ENCODE measurements around the gene CTBP1. TPM values are rescaled to one million over a fixed set of nuclear protein-coding genes. Genes with fewer than 3 reads are reported as not detected.
A peak's percentile ranks its signal among the peaks of the same experiment; 100 is the strongest.

The CTBP1 gene
- polyA plus RNA-seq, 1 donor (not counting 4 experiments of a cell fraction or from before 2014, with no cell fraction given), result 46.9 TPM

DNA sequence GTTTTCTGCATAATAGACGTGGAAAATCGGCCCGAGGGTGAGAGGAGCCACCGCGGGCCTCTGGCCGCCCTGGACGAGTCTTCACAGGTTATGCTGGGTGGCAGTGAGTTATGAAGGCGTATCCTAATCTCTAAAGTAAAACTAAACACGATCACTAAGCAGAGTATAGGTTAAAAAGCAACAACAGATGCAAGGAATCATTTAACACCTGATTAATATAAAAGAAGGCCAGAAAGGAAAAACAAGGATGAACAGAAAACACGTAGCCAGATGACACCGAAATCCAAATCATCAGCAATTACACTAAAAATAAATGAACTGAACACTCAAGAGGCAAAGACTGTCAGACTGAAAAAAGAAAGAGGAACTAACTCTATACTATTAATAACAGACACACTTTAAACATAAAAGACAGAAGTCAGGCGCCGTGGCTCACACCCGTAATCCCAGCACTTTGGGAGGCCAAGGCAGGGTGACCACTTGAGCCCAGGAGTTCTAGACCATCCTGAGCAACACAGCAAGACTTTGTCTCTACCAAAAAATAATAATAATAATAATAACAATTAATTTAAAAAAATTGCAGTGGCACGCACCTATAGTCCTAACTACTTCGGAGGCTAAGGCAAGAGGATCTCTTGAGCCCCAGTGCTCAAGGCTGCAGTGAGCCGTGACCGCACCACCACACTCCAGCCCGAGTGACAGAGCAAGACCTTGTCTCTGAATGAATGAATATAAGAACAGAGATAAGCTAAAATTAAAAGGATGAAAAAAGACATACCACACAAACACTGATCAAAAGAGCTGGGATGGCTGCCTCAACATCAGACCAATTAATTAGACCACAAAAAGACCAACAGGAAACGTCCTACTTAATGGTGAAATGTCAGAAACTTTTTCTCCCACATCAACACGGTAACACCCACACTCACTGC is 30.0 kb downstream of the CTBP1 start:
- Histone ChIP-seq H4K20me1 (ENCODE audit: control insufficient read depth, extremely low read depth, insufficient read depth, low read length) (peaks cover 4% of the 10 kb centered on the region), H3K4me2 (ENCODE audit: control insufficient read depth, extremely low read depth, insufficient read depth, low read depth, low read length) (peak overlapping the region; percentile 86), H3K27me3 (ENCODE audit: control insufficient read depth, extremely low read depth, insufficient read depth, low read length) (no peaks in the 10 kb centered on the region), H2AFZ (ENCODE audit: control insufficient read depth, low read length) (no peak overlapping the region), H3K9me1 (ENCODE audit: control insufficient read depth, extremely low read depth, insufficient read depth, low read length) (peaks cover 5% of the 10 kb centered on the region), H3K4me1 (ENCODE audit: control insufficient read depth, extremely low read depth, insufficient read depth, low read length) (peaks cover 29% of the 10 kb centered on the region), H3K4me3 (ENCODE audit: control insufficient read depth in 2 of 3, extremely low read depth in 1 of 3, insufficient read depth in 2 of 3, low read depth in 1 of 3, low read length in 3 of 3) (peak overlapping the region in 2 of 3 experiments; percentile 44 to 54), H3K27ac (ENCODE audit: control insufficient read depth, insufficient read depth, low read length) (peak overlapping the region; percentile 65), H3K79me2 (ENCODE audit: control insufficient read depth, insufficient read depth, low read length) (peaks cover 3% of the 10 kb centered on the region), H3K36me3 (ENCODE audit: control insufficient read depth in 2 of 2, extremely low read depth in 1 of 2, insufficient read depth in 2 of 2, low read length in 2 of 2) (peaks cover 21 to 31% of the 10 kb centered on the region in 2 experiments), H3K9me3 (ENCODE audit: control insufficient read depth, low read depth, low read length) (no peaks in the 10 kb centered on the region), H3K9ac (ENCODE audit: control insufficient read depth, extremely low read depth, insufficient read depth, low read length) (peak overlapping the region; percentile 14)
- dilution Hi-C loops (cut with MboI; ENCODE audit: extremely low pct_ligation_motif_present, low sequenced_read_pairs), result no loop called here
- DNase-seq (ENCODE audit: low read depth, low spot score), result peak; percentile 15
- TF ChIP-seq CTCF (optimal IDR thresholded peaks at IDR 0.05 in 1 of 3, IDR thresholded peaks at IDR 0.05 in 1 of 3, conservative IDR thresholded peaks at IDR 0.05 in 1 of 3; ENCODE audit: extremely low read depth in 1 of 3, insufficient read depth in 2 of 3, low read length in 3 of 3), result no peak
- peak; percentile 73 for FAIRE-seq

DNA sequence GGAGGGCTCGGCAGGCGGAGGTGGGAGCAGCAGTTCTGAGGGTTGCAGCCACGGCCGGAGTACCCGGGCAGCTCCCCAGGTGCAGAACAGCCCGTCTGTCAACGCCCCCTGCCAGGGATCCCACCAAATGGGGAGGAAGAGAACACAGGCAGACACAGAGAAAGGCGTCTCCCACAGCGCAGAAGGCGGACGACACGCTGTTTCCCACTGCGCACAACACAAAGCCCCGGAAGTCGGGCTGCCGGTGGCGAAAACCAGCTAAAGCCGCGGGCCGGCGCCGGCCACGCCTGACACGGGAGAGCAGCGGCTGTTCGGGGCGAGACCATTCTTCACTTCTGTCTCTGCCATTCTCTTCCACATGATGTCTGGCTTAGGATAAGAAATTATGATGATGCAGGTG is 31.6 kb downstream of the CTBP1 start:
- DNase-seq (ENCODE audit: low read depth, low spot score) (no peak), FAIRE-seq (no peak)
- Histone ChIP-seq H3K4me3 (ENCODE audit: control insufficient read depth in 2 of 3, extremely low read depth in 1 of 3, insufficient read depth in 2 of 3, low read depth in 1 of 3, low read length in 3 of 3) (no peak overlapping the region), H3K4me1 (ENCODE audit: control insufficient read depth, extremely low read depth, insufficient read depth, low read length) (peaks cover 19% of the 10 kb centered on the region), H4K20me1 (ENCODE audit: control insufficient read depth, extremely low read depth, insufficient read depth, low read length) (peaks cover 4% of the 10 kb centered on the region), H3K27ac (ENCODE audit: control insufficient read depth, insufficient read depth, low read length) (no peak overlapping the region), H3K9me1 (ENCODE audit: control insufficient read depth, extremely low read depth, insufficient read depth, low read length) (peaks cover 5% of the 10 kb centered on the region), H3K27me3 (ENCODE audit: control insufficient read depth, extremely low read depth, insufficient read depth, low read length) (no peaks in the 10 kb centered on the region), H3K36me3 (ENCODE audit: control insufficient read depth in 2 of 2, extremely low read depth in 1 of 2, insufficient read depth in 2 of 2, low read length in 2 of 2) (peaks cover 28 to 34% of the 10 kb centered on the region in 2 experiments), H3K9ac (ENCODE audit: control insufficient read depth, extremely low read depth, insufficient read depth, low read length) (no peak overlapping the region), H3K9me3 (ENCODE audit: control insufficient read depth, low read depth, low read length) (no peaks in the 10 kb centered on the region), H2AFZ (ENCODE audit: control insufficient read depth, low read length) (no peak overlapping the region), H3K4me2 (ENCODE audit: control insufficient read depth, extremely low read depth, insufficient read depth, low read depth, low read length) (no peak overlapping the region), H3K79me2 (ENCODE audit: control insufficient read depth, insufficient read depth, low read length) (peaks cover 3% of the 10 kb centered on the region)
- dilution Hi-C loops (cut with MboI; ENCODE audit: extremely low pct_ligation_motif_present, low sequenced_read_pairs), result no loop called here
- TF ChIP-seq EZH2 (IDR thresholded peaks at IDR 0.05; ENCODE audit: low read length) (no peak), CTCF (optimal IDR thresholded peaks at IDR 0.05 in 1 of 3, IDR thresholded peaks at IDR 0.05 in 1 of 3, conservative IDR thresholded peaks at IDR 0.05 in 1 of 3; ENCODE audit: extremely low read depth in 1 of 3, insufficient read depth in 2 of 3, low read length in 3 of 3) (no peak)

Data from keratinocyte (primary cell).